Retinal pigment epithelial cell (primary cell): ENCODE data around the gene NACA.

Source experiments
- DNase-seq: peaks from one replicate; pipeline ENCODE4 v3.0.0-alpha.2; 2010; ENCODE audit warnings: low read depth
- H3K4me3 ChIP-seq: 2 replicates; pipeline ENCODE4 v1.5.1; 2011; ENCODE audit warnings: mild to moderate bottlenecking, low read length, control low read depth, moderate library complexity
- CTCF ChIP-seq: conservative IDR thresholded peaks from 2 replicates; pipeline ENCODE4 v1.5.1; 2011; ENCODE audit warnings: low read depth, low read length, control low read depth, inconsistent platforms

Gene NACA

GRCh38 chr12:56677680-56678079 is 47.4 kb downstream of the NACA start:
- no peak for TF ChIP-seq CTCF
- no peak for DNase-seq
- H3K4me3 ChIP-seq = no peak overlapping the region

GRCh38 chr12:56676851-56677580 is 48.1 kb downstream of the NACA start:
- H3K4me3 ChIP-seq = no peak overlapping the region
- DNase-seq = no peak
- no peak for TF ChIP-seq CTCF

GRCh38 chr12:56671608-56672007 is 53.5 kb downstream of the NACA start:
- no peak for TF ChIP-seq CTCF
- no peak overlapping the region for H3K4me3 ChIP-seq
- no peak for DNase-seq

- no peak for DNase-seq
- no peak for TF ChIP-seq CTCF
- H3K4me3 ChIP-seq = no peak overlapping the region
These were observed 54.3 kb downstream of the NACA start for GRCh38 chr12:56670836-56671235.

- TF ChIP-seq CTCF = no peak
- no peak overlapping the region for H3K4me3 ChIP-seq
- no peak for DNase-seq
These were observed 57.0 kb downstream of the NACA start for GRCh38 chr12:56668197-56668457.
